Stomach (tissue), 4 donors: ENCODE measurements around the gene HSD17B12.

Experiments used
- EP300 ChIP-seq: sonication (generic); formaldehyde crosslinking; IDR thresholded peaks from one replicate; pipeline ENCODE4 v1.6.1; 2017; ENCODE audit warnings: antibody characterized with exemption
- POLR2A ChIP-seq, 4 donors: fragments of 450-650 bp; IDR thresholded peaks; one replicate each; pipeline ENCODE4 v1.6.1; 2016; ENCODE audit warnings: antibody characterized with exemption in 4 of 4, control low read depth in 2 of 4, mild to moderate bottlenecking in 1 of 4, moderate library complexity in 1 of 4
- POLR2AphosphoS5 ChIP-seq, 3 donors: sonication (generic); formaldehyde crosslinking; IDR thresholded peaks; one replicate each; pipeline ENCODE4 v1.6.1; 2016; ENCODE audit warnings: antibody characterized with exemption in 3 of 3
- TF ChIP-seq, protein P1 (sequence below), 7 experiments: fragments of 450-650 bp in 4 of 7; fragments of 200-600 bp in 3 of 7; sonication (generic) in 3 of 7; IDR thresholded peaks; one replicate each; pipeline ENCODE4 v1.5.1; 2016 to 2019; ENCODE audit warnings: antibody characterized with exemption in 7 of 7, control low read depth in 2 of 7, mild to moderate bottlenecking in 1 of 7

DNA sequence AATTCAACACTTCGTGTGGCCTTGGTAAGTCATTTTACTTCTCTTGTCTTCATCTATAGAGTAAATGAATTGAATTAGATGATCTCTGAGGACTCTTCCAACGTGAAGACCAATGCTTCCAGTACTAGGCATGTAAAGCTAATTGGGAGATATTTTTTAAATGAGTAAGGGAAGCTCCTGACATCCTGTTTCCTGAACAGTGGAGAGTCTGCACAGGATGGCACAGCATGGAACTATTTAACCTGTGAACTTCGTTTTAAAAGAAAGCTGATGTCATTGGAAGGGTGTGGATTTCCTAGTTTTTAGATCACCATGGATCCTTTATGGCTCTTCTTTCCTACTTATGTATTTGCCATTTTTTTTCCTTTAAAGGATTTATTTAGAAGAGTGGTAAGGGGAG, 48.4 kb upstream of the HSD17B12 start:
- TF ChIP-seq, protein P1, sequence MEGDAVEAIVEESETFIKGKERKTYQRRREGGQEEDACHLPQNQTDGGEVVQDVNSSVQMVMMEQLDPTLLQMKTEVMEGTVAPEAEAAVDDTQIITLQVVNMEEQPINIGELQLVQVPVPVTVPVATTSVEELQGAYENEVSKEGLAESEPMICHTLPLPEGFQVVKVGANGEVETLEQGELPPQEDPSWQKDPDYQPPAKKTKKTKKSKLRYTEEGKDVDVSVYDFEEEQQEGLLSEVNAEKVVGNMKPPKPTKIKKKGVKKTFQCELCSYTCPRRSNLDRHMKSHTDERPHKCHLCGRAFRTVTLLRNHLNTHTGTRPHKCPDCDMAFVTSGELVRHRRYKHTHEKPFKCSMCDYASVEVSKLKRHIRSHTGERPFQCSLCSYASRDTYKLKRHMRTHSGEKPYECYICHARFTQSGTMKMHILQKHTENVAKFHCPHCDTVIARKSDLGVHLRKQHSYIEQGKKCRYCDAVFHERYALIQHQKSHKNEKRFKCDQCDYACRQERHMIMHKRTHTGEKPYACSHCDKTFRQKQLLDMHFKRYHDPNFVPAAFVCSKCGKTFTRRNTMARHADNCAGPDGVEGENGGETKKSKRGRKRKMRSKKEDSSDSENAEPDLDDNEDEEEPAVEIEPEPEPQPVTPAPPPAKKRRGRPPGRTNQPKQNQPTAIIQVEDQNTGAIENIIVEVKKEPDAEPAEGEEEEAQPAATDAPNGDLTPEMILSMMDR (IDR thresholded peaks at IDR 0.05): no peak
- no peak for TF ChIP-seq POLR2A (IDR thresholded peaks at IDR 0.05)
- TF ChIP-seq POLR2AphosphoS5 (IDR thresholded peaks at IDR 0.05): no peak
- TF ChIP-seq EP300: no peak
